ENCODE data around the gene EBF4.

DNA sequence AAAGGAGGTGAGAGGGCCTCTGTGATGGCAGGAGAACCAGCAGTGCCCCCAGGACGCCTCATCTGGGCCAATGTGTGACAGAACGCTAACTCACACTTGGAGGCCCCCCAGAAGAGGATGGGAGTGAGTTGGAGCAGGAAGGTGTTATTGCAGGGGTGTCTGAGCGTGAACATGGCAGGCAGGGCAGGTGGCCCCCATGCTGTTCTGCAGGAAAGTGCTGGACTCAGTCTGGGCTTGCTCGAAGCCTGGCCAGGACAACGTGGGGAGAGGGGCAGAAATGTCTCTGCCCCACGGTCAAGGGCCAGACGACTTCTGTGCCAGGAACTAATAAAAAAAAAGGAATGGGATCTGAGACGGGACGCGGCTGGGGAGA is 931 bp upstream of the EBF4 start:
- TF ChIP-seq TAF1 (IDR thresholded peaks at IDR 0.05; ENCODE audit: borderline replicate concordance, low read depth, low read length) = no peak
- TF ChIP-seq POLR2A (IDR thresholded peaks at IDR 0.05; ENCODE audit: low read depth, low read length) = no peak
